Transverse colon (tissue), 4 donors: ENCODE measurements around the gene MEGF9.

ENCODE experiments used
- CTCF ChIP-seq, 5 experiments: fragments of 200-600 bp in 3 of 5; fragments of 450-650 bp in 2 of 5; sonication (generic) in 3 of 5; IDR thresholded peaks; 1 replicate in 2 of 5; 2 replicates in 3 of 5; pipeline ENCODE4 v1.5.1; 2016 to 2017; ENCODE audit warnings: antibody characterized with exemption in 5 of 5, inconsistent platforms in 3 of 5, mild to moderate bottlenecking in 2 of 5, moderate library complexity in 1 of 5
- EP300 ChIP-seq: sonication (generic); formaldehyde crosslinking; IDR thresholded peaks from one replicate; pipeline ENCODE4 v1.6.1; 2017; ENCODE audit warnings: antibody characterized with exemption, low read depth
- POLR2A ChIP-seq: fragments of 450-650 bp; IDR thresholded peaks from one replicate; pipeline ENCODE4 v1.6.1; 2016; ENCODE audit warnings: antibody characterized with exemption, mild to moderate bottlenecking, moderate library complexity
- POLR2AphosphoS5 ChIP-seq, 3 donors: sonication (generic); formaldehyde crosslinking; IDR thresholded peaks; one replicate each; pipeline ENCODE4 v1.6.1; 2016; ENCODE audit warnings: antibody characterized with exemption in 3 of 3

- TF ChIP-seq CTCF (IDR thresholded peaks at IDR 0.05) (no peak), POLR2A (no peak), POLR2AphosphoS5 (IDR thresholded peaks at IDR 0.05) (no peak), EP300 (no peak)
These were observed 45.9 kb downstream of the MEGF9 start for GRCh38 chr9:120668399-120668798.
